ENCODE measurements around the gene SHISAL1.
A peak's percentile ranks its signal among the peaks of the same experiment; 100 is the strongest.

SHISAL1 gene

GRCh38 chr22:44207173-44207980 lies 105.4 kb downstream of the SHISAL1 start:
- DNase-seq (ENCODE audit: low spot score), result no peak

DNA sequence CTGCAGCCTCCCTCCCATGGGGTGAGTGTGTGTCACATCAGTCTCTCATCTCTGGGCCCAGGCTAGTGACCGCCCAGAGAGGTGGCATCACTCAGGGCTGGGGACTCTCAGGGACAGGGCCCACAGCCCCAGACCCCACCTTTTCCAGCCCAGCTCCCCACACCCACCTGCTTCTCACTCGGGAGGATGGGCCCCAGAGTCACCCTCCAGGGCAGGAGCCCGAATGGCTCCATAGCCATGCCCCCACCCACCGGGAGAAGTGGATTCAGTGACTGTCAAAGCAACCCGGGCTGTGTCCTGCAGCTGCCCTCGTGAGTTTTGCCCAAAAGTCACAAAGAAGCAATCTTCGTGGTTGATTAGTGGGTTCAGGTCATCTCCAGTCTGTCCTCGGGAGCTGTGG lies 106.1 kb downstream of the SHISAL1 start:
- no peak for DNase-seq (ENCODE audit: low spot score)

- DNase-seq (ENCODE audit: low spot score), result no peak
Observed at GRCh38 chr22:44206330-44206645, 106.5 kb downstream of the SHISAL1 start.

GRCh38 chr22:44205516-44206329 lies 107.0 kb downstream of the SHISAL1 start:
- DNase-seq (ENCODE audit: low spot score), result no peak

GRCh38 chr22:44204739-44205515 lies 107.8 kb downstream of the SHISAL1 start:
- no peak for DNase-seq (ENCODE audit: low spot score)

- no peak for DNase-seq (ENCODE audit: low spot score)
Observed at GRCh38 chr22:44203203-44203602, 109.5 kb downstream of the SHISAL1 start.

- DNase-seq (ENCODE audit: low spot score), result peak; percentile 75
Observed at GRCh38 chr22:44202261-44202789, 110.4 kb downstream of the SHISAL1 start.

GRCh38 chr22:44201665-44202064 lies 111.1 kb downstream of the SHISAL1 start:
- no peak for DNase-seq (ENCODE audit: low spot score)

GRCh38 chr22:44200855-44201550 lies 111.7 kb downstream of the SHISAL1 start:
- DNase-seq (ENCODE audit: low spot score), result no peak

DNA sequence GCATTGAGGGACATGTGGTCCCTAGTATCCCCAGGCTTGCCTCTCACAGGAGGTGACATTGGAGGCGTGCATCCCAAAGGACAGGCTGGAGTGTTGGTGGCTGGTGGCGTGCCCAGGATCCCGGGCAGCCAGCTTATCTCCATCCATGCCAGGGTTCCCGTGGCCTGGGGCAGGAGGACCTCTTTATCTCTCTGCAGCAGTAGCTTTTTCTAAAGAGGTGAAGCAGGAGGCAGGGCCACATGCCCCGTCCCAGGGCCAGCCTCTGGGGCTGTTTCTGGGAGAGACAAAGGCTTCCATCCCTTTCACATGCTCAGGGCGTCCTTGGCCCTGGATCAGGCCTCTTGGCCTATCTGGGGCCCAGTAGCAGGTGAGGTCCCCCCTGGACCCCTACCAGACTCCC lies 112.3 kb downstream of the SHISAL1 start:
- DNase-seq (ENCODE audit: low spot score), result no peak

DNA sequence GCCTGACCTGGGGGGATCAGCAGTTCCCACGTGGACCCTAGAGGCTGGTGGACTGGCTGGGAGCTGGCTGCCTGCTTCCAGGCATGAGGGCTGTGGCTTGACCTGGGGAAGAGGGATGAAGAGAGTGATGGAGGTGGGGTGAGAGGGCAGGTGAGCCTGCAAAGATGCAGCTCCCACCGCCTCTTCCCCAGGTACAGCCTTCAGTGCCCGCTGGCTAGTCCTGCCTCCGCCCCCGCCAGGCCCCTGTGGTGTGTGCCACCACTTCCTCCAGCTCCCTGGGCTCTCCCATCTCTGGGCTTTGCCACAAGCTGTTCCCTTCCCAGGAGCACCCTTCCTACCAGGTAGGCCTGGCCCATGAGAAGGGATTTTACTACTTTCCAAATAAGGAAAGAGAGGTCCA lies 112.9 kb downstream of the SHISAL1 start:
- no peak for DNase-seq (ENCODE audit: low spot score)

DNA sequence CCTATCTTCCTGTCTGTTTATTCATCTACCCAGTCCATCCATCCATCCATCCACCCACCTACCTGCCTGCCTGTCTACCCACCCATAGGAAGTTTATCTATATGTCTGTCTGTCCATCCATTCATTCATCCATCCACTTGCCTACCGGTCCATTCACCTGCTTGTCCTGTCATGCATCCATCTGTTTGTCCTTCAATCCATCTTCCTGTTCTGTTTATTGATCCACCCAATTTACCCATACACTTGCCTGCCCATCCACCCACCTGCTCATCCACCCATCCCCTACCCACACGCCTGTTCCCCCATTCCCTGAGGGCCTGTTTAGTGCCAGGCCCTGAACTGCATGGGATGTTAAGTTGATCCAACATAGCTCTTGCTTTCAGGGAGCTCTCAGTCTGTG lies 113.6 kb downstream of the SHISAL1 start:
- no peak for DNase-seq (ENCODE audit: low spot score)

DNA sequence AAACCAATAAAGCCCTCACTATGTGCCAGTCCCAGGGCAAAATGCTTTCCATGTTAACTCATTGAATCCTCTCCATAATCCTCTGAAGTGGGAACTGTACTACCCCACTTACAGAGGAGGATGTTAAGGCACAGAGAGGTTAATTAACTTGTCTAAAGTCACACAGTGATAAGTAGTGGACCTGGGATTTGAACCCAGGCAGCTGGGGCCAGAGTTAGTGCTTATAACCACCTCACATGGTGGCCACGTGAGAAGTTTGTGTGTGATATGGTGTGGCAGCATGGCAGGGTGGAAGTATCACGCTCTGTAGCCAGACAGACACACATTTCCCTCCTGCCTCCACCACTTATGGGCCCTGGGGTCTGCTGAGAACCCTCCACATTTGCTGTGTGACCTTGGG lies 115.5 kb downstream of the SHISAL1 start:
- DNase-seq (ENCODE audit: low spot score), result no peak

GRCh38 chr22:44196731-44197131 lies 116.0 kb downstream of the SHISAL1 start:
- DNase-seq (ENCODE audit: low spot score), result no peak

DNA sequence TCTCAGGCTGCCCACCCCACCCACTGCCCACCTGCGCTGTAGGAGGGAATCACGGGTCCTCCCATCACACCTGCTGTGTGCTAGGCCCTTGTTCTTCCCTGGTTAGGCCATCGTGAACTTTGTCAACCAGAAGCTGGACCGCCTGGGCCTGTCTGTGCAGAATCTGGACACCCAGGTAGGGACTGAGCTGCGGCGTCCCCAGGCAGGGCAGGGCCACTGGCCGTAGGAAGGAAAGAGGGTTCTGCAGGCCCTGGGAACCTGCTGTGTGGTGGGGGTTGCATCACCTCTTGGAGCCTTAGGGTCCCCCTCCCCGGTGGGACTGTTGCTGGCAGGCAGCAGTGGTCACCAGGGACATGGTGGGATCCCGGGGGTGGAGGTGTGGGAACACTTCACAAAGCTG lies 116.5 kb downstream of the SHISAL1 start:
- DNase-seq (ENCODE audit: low spot score), result no peak

- no peak for DNase-seq (ENCODE audit: low spot score)
Observed at GRCh38 chr22:44195189-44195871, 117.4 kb downstream of the SHISAL1 start.

DNA sequence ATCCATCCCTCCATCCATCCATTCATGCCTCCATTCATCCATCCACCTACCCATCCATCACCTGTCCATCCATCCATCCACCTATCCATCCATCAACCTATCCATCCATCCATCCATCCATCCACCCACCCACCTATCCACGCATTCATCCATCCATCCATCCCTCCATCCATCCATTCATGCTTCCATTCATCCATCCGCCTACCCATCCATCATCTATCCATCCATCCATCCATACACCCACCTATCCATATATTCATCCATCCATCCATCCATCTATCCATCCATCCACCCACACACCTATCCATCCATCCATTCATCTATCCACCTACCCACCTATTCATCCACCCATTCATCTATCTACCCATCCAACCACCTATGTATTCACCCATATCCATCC lies 118.2 kb downstream of the SHISAL1 start:
- no peak for DNase-seq (ENCODE audit: low spot score)
